Measurements from ENCODE around the gene PTPN11.
"Not testable (repeated sequence)": the region's sequence is repeated elsewhere in the genome, so short reads cannot be mapped to it uniquely, and the experiment has no call there.

The PTPN11 gene

GRCh38 chr12:112418608-112419296 is at the start of gene PTPN11:
Gene PTPN11, plus strand, starts transcription at chr12:112418947. Its CDS starts 165 bp downstream, at chr12:112419112.
- DNase-seq (ENCODE audit: low read depth in 4 of 4, low spot score in 1 of 4) = peak; percentile 73 to 92 (median 86)

- no peak for DNase-seq (ENCODE audit: low read depth in 4 of 4, low spot score in 1 of 4)
These were observed 48.5 kb upstream of the PTPN11 start for GRCh38 chr12:112370199-112370598.

GRCh38 chr12:112370868-112371510 is 47.8 kb upstream of the PTPN11 start:
- DNase-seq (ENCODE audit: low read depth in 4 of 4, low spot score in 1 of 4) = no peak

- no peak for DNase-seq (ENCODE audit: low read depth in 4 of 4, low spot score in 1 of 4)
These were observed 44.5 kb upstream of the PTPN11 start for GRCh38 chr12:112374166-112374740.

GRCh38 chr12:112375105-112375504 is 43.6 kb upstream of the PTPN11 start:
- DNase-seq (ENCODE audit: low read depth in 4 of 4, low spot score in 1 of 4) = no peak

- no peak for DNase-seq (ENCODE audit: low read depth in 4 of 4, low spot score in 1 of 4)
These were observed 37.9 kb upstream of the PTPN11 start for GRCh38 chr12:112380663-112381405.

GRCh38 chr12:112381406-112381882 is 37.3 kb upstream of the PTPN11 start:
- DNase-seq (ENCODE audit: low read depth in 4 of 4, low spot score in 1 of 4) = peak in 1 of 4 experiments; percentile 23

GRCh38 chr12:112381883-112382796 is 36.6 kb upstream of the PTPN11 start, which contains the start of gene HECTD4:
Gene HECTD4, minus strand, starts transcription at chr12:112382431. Its CDS starts 303 bp downstream, at chr12:112382128.
- DNase-seq (ENCODE audit: low read depth in 4 of 4, low spot score in 1 of 4) = peak; percentile 86 to 96 (median 90)

- DNase-seq (ENCODE audit: low read depth in 4 of 4, low spot score in 1 of 4) = no peak
These were observed 35.9 kb upstream of the PTPN11 start for GRCh38 chr12:112382866-112383265.

- DNase-seq (ENCODE audit: low read depth in 4 of 4, low spot score in 1 of 4) = no peak
These were observed 32.0 kb upstream of the PTPN11 start for GRCh38 chr12:112386726-112387125.

- no peak for DNase-seq (ENCODE audit: low read depth in 4 of 4, low spot score in 1 of 4)
These were observed 29.5 kb upstream of the PTPN11 start for GRCh38 chr12:112389228-112389627.

GRCh38 chr12:112389922-112390654 is 28.7 kb upstream of the PTPN11 start:
- not testable (repeated sequence) for DNase-seq (ENCODE audit: low read depth in 4 of 4, low spot score in 1 of 4)

- no peak for DNase-seq (ENCODE audit: low read depth in 4 of 4, low spot score in 1 of 4)
These were observed 25.4 kb upstream of the PTPN11 start for GRCh38 chr12:112393328-112393727.

GRCh38 chr12:112401054-112401453 is 17.7 kb upstream of the PTPN11 start:
- no peak for DNase-seq (ENCODE audit: low read depth in 4 of 4, low spot score in 1 of 4)

- no peak for DNase-seq (ENCODE audit: low read depth in 4 of 4, low spot score in 1 of 4)
These were observed 16.7 kb upstream of the PTPN11 start for GRCh38 chr12:112401903-112402498.

- no peak for DNase-seq (ENCODE audit: low read depth in 4 of 4, low spot score in 1 of 4)
These were observed 11.9 kb upstream of the PTPN11 start for GRCh38 chr12:112406519-112407488.

GRCh38 chr12:112407683-112408082 is 11.1 kb upstream of the PTPN11 start:
- DNase-seq (ENCODE audit: low read depth in 4 of 4, low spot score in 1 of 4) = not testable (repeated sequence)

GRCh38 chr12:112408621-112409020 is 10.1 kb upstream of the PTPN11 start:
- DNase-seq (ENCODE audit: low read depth in 4 of 4, low spot score in 1 of 4) = no peak
